ENCODE measurements around the gene BMP8A.
A peak's percentile ranks its signal among the peaks of the same experiment; 100 is the strongest.

GRCh38 chr1:39507230-39507928, 15.9 kb downstream of the BMP8A start:
- TF ChIP-seq REST (IDR thresholded peaks at IDR 0.05; ENCODE audit: insufficient read depth in 1 of 2, low read depth in 2 of 2, low read length in 1 of 2) (no peak), CTCF (IDR thresholded peaks at IDR 0.05) (peak; percentile 74), SIN3A (IDR thresholded peaks at IDR 0.05; ENCODE audit: borderline replicate concordance, insufficient read depth, low read depth, low read length) (no peak)

Data from Panc1 (cell line).